ENCODE measurements around the gene OR3A2.
"Not testable (repeated sequence)": the region's sequence is repeated elsewhere in the genome, so short reads cannot be mapped to it uniquely, and the experiment has no call there.

OR3A2 gene

GRCh38 chr17:3385869-3386816 is at the start of gene OR3A2:
TSS of gene OR3A2 (minus strand) at chr17:3386308.
- DNase-seq (ENCODE audit: low read depth) = no peak

- no peak for DNase-seq (ENCODE audit: low read depth)
These were observed 47.6 kb upstream of the OR3A2 start, which contains the start of gene OR1E2 for GRCh38 chr17:3433741-3434140. TSS of gene OR1E2 (minus strand) at chr17:3433841. CDS start at chr17:3433841, 0 bp downstream.

- DNase-seq (ENCODE audit: low read depth) = not testable (repeated sequence)
These were observed 47.1 kb upstream of the OR3A2 start for GRCh38 chr17:3433215-3433614.

- no peak for DNase-seq (ENCODE audit: low read depth)
These were observed 32.1 kb upstream of the OR3A2 start for GRCh38 chr17:3418222-3418621.

- DNase-seq (ENCODE audit: low read depth) = no peak
These were observed 29.5 kb upstream of the OR3A2 start for GRCh38 chr17:3415610-3416009.

DNA sequence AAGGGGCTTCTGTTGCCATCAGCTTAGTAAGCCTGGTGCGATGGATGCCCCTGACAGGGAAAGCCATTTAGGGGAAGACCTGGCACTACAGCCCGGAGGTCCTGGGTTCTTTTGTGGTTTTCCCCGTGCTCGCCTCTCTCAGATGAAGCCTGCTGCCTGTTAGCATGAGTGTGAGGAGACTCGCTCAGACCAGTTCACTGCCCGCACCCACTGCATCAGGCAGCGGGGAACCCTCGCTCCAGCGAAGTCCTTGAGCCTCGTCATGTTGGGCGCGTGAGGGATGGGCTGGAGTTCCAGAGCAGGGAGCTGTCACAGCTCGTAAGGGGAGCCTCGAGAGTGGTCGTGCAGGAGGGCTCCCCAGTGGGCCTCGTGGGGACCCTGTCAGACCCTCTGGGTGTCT is 26.1 kb upstream of the OR3A2 start:
- not testable (repeated sequence) for DNase-seq (ENCODE audit: low read depth)

- no peak for DNase-seq (ENCODE audit: low read depth)
These were observed 25.0 kb upstream of the OR3A2 start, which contains the start of gene OR3A3 for GRCh38 chr17:3411070-3411469. TSS of gene OR3A3 (plus strand) at chr17:3411370.

DNA sequence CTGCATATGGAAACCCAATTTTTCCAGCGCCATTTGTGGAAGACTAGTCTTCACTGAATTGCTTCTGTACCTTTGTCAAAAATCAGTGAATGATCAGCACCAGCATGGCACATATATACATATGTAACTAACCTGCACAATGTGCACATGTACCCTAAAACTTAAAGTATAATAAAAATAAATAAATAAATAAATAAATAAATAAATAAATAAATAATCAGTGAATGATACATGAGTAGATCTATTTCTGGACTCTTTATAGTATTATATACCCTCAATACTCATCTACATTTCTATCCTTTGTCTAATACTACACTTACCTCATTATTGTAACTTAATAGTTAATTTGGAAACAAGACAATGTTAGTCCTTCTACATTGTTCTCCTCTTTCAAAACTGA is 17.7 kb upstream of the OR3A2 start:
- DNase-seq (ENCODE audit: low read depth) = not testable (repeated sequence)

DNA sequence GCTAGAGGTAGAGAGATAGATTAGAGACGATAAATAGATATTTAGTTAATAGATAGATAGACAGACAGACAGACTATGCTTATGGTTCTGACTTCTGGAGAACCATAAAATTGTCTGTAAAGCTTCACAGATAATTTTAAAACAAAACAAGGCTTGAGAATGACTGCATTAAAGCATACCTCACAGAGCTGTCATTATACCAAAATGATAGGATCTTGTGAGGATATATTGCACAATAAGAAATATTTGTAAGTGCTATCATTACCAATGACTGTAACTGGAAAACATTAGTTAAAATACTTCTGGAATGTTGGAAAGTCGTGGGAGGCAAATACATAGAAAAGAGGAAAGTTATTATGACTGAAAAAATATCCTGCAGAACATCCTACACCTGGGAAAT is 15.7 kb upstream of the OR3A2 start:
- no peak for DNase-seq (ENCODE audit: low read depth)

DNA sequence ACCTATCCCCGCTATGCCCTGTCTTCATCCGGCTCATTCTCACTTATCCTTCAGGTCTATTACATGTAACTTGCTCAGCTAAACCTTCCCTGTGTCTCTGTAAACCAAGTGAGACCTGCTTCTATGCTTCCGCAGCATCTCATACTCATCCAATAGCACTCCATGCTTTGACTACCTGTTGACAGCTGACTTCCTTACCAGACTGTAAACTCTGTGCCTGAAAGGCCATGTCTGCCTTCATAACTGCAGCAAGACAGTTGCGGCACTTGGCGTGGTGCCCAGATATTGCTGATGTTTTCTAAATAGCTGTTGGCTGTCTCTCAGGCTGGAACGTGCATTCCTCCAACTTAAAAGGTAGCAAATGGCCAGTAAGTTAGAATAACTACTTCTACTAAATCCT is 13.9 kb upstream of the OR3A2 start:
- DNase-seq (ENCODE audit: low read depth) = no peak

- DNase-seq (ENCODE audit: low read depth) = no peak
These were observed 12.2 kb upstream of the OR3A2 start, which contains the start of gene OR1E1 for GRCh38 chr17:3398310-3398709. TSS of gene OR1E1 (minus strand) at chr17:3398410. CDS start at chr17:3398410, 0 bp downstream.

DNA sequence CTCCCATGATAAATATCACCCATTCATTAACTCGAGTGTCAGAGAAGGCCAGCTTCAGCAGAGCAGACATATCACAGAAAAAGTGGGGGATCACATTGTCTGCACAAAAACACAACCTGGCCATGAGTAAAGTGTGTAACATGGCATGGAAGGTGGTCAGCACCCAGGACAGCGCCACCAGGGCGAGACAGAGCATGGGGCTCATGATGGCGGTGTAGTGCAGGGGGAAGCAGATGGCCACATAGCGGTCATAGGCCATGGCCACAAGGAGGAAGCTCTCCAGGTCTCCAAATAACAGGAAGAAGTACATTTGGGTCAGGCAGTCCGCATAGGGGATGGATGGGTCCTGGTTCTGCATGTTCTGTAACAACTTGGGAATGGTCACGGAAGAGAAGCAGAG is 11.7 kb upstream of the OR3A2 start:
- not testable (repeated sequence) for DNase-seq (ENCODE audit: low read depth)

- no peak for DNase-seq (ENCODE audit: low read depth)
These were observed 3.7 kb upstream of the OR3A2 start for GRCh38 chr17:3389791-3390190.

GRCh38 chr17:3381957-3382356 is 4.2 kb downstream of the OR3A2 start:
- no peak for DNase-seq (ENCODE audit: low read depth)

- DNase-seq (ENCODE audit: low read depth) = no peak
These were observed 7.8 kb downstream of the OR3A2 start for GRCh38 chr17:3378321-3378720.

GRCh38 chr17:3371167-3371566 is 14.9 kb downstream of the OR3A2 start:
- DNase-seq (ENCODE audit: low read depth) = not testable (repeated sequence)

DNA sequence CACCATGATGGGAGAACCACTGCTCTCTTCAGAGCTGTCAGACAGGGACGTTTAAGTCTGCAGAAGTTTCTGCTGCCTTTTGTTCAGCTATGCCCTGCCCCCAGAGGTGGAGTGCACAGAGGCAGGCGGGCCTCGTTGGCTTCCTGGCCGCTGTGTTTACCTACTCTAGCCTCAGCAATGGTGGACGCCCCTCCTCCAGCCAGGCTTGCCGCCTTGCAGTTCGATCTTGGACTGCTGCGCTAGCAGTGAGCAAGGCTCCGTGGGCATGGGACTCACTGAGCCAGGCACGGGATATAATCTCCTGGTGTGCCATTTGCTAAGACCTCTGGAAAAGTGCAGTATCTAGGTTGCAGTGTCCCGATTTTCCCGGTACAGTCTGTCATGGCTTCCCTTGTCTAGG is 43.3 kb downstream of the OR3A2 start:
- not testable (repeated sequence) for DNase-seq (ENCODE audit: low read depth)

- DNase-seq (ENCODE audit: low read depth) = no peak
These were observed 50.2 kb downstream of the OR3A2 start for GRCh38 chr17:3335876-3336275.

- no peak for DNase-seq (ENCODE audit: low read depth)
These were observed 67.8 kb downstream of the OR3A2 start for GRCh38 chr17:3318336-3318735.

DNA sequence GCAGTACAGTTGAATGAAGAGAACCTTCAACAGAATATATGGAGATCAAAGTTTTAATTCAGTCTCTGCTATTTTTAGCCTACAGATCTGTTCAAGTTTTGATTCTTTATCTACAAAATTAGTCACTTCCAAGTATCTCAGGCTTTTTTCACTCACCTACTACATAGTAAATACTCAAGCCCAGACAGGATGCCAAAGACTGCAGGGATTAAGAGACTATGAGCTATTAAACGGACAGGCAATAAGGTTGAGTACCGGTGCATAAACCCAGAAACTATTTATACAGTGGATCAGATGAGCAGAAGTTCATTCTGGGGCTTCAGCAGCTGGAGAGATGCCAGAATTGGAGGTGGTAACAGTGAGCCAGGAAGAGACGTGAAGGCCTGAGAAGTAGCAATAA is 69.3 kb downstream of the OR3A2 start:
- no peak for DNase-seq (ENCODE audit: low read depth)

DNA sequence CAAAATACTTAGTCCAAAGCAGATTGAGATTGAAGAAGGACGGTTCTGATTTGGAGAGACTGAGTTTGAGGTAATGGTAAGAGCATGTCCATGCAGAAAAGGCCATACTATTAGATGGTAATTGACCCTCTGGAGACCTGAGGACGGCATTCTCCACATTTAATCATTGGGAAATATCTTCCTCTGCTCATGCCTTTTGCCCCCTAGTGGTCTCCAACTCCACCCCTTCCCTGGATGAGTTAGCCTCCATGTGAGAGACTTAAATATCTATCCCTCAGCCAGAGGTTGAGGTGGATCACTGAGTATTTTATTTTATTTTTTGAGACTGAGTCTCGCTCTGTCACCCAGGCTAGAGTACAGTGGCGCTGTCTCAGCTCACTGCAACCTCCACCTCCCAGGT is 77.5 kb downstream of the OR3A2 start:
- no peak for DNase-seq (ENCODE audit: low read depth)

- no peak for DNase-seq (ENCODE audit: low read depth)
These were observed 87.8 kb downstream of the OR3A2 start, which contains the start of gene OR3A1 for GRCh38 chr17:3298260-3298659. TSS of gene OR3A1 (minus strand) at chr17:3298360. CDS start at chr17:3292582, 5,778 bp downstream.

GRCh38 chr17:3295632-3296031 is 90.5 kb downstream of the OR3A2 start:
- no peak for DNase-seq (ENCODE audit: low read depth)
